B cell (primary cell): Measurements from ENCODE around the gene CFAP77. TPM values are rescaled to one million over a fixed set of nuclear protein-coding genes. Genes with fewer than 3 reads are reported as not detected.
A peak's percentile ranks its signal among the peaks of the same experiment; 100 is the strongest.

Experiments
- ATAC-seq: fragments of 200-7000 bp; cut with Tn5 transposase; one replicate; pipeline ENCODE4 v1.10.0; 2021; ENCODE audit warnings: low read depth, mild to moderate bottlenecking, moderate number of reproducible peaks, moderate library complexity
- CTCF ChIA-PET: fragments of 350-600 bp; sonication (Branson Sonifier 250); formaldehyde crosslinking; loops from one replicate; lab custom pipeline; 2021; ENCODE audit warnings: antibody characterized with exemption, inconsistent platforms; lab: Charles Lee
- POLR2A ChIA-PET: fragments of 350-600 bp; sonication (Branson Sonifier 250); formaldehyde crosslinking; loops from one replicate; lab custom pipeline; 2021; ENCODE audit warnings: antibody characterized with exemption; lab: Charles Lee
- DNase-seq: peaks from one replicate; pipeline ENCODE4 v3.0.0; 2013
- H2AFZ ChIP-seq: 2 replicates; pipeline ENCODE4 v1.6.1; 2012; ENCODE audit warnings: mild to moderate bottlenecking, low read depth, low read length; ENCODE audit not compliant: insufficient read depth, poor library complexity, severe bottlenecking
- H3K27ac ChIP-seq, 2 donors: 1 replicate in 1 of 2; 2 replicates in 1 of 2; pipeline ENCODE4 v1.5.1; 2012 to 2013; ENCODE audit warnings: low read length in 2 of 2, mild to moderate bottlenecking in 2 of 2, moderate library complexity in 1 of 2
- H3K27me3 ChIP-seq, 4 experiments: fragments of 200-600 bp in 1 of 4; sonication (generic) in 1 of 4; replicated peaks in 1 of 4; 1 replicate in 2 of 4; 2 replicates in 2 of 4; pipeline versions ENCODE4 v1.6.1 to v1.7.0; 2013 to 2016; ENCODE audit warnings: low read length in 3 of 4, mild to moderate bottlenecking in 2 of 4, mixed read lengths in 1 of 4, moderate library complexity in 1 of 4; ENCODE audit not compliant: insufficient read depth in 4 of 4, control insufficient read depth in 3 of 4; ENCODE audit errors: control extremely low read depth in 1 of 4
- H3K36me3 ChIP-seq, 2 experiments: replicated peaks in 1 of 2; 1 replicate in 1 of 2; 2 replicates in 1 of 2; pipeline versions ENCODE4 v1.6.1 to v1.7.1; 2013; ENCODE audit warnings: low read length in 1 of 2; ENCODE audit not compliant: insufficient read depth in 2 of 2, control insufficient read depth in 1 of 2; ENCODE audit errors: control extremely low read depth in 1 of 2, extremely low read depth in 1 of 2
- H3K4me1 ChIP-seq, 2 donors: fragments of 200-600 bp in 1 of 2; sonication (generic) in 1 of 2; 1 replicate in 1 of 2; 2 replicates in 1 of 2; pipeline versions ENCODE4 v1.5.1 to v1.6.1; 2013 to 2017; ENCODE audit warnings: low read length in 2 of 2; ENCODE audit not compliant: control insufficient read depth in 2 of 2, insufficient read depth in 2 of 2
- H3K4me2 ChIP-seq: replicated peaks from 2 replicates; pipeline ENCODE3; 2012; ENCODE audit warnings: mild to moderate bottlenecking, low read depth, low read length; ENCODE audit not compliant: poor library complexity, severe bottlenecking
- H3K4me3 ChIP-seq, 5 experiments: fragments of 200-600 bp in 1 of 5; sonication (generic) in 1 of 5; 1 replicate in 3 of 5; 2 replicates in 2 of 5; pipeline versions ENCODE4 v1.5.1 to v1.7.0; 2011 to 2016; ENCODE audit warnings: low read length in 4 of 5, mild to moderate bottlenecking in 4 of 5, low read depth in 2 of 5, control low read depth in 1 of 5, moderate library complexity in 1 of 5; ENCODE audit not compliant: insufficient read depth in 1 of 5; ENCODE audit errors: control extremely low read depth in 1 of 5, extremely low read depth in 1 of 5
- H3K79me2 ChIP-seq: fragments of 200-600 bp; sonication (generic); one replicate; pipeline ENCODE4 v1.6.0; 2016; ENCODE audit warnings: low read length; ENCODE audit not compliant: control insufficient read depth, insufficient read depth
- H3K9ac ChIP-seq: fragments of 200-600 bp; sonication (generic); 2 replicates; pipeline ENCODE4 v1.6.1; 2017; ENCODE audit warnings: mild to moderate bottlenecking, low read length, moderate library complexity
- H3K9me3 ChIP-seq, 3 donors: one replicate each; pipeline versions ENCODE4 v1.6.1 to v1.7.1; 2013; ENCODE audit warnings: low read length in 2 of 3; ENCODE audit not compliant: control insufficient read depth in 2 of 3, insufficient read depth in 1 of 3; ENCODE audit errors: control extremely low read depth in 1 of 3
- H4K20me1 ChIP-seq: 2 replicates; pipeline ENCODE4 v1.6.0; 2012; ENCODE audit warnings: mild to moderate bottlenecking, low read length; ENCODE audit not compliant: insufficient read depth, control insufficient read depth, poor library complexity, severe bottlenecking
- H3K27ac Mint-ChIP-seq: one replicate; pipeline ENCODE4 v1.8.0; 2021; ENCODE audit warnings: mixed read lengths
- H3K27me3 Mint-ChIP-seq: one replicate; pipeline ENCODE4 v1.8.0; 2021; ENCODE audit warnings: mixed read lengths
- H3K4me1 Mint-ChIP-seq: one replicate; pipeline ENCODE4 v1.8.0; 2021; ENCODE audit warnings: mixed read lengths
- H3K4me3 Mint-ChIP-seq: one replicate; pipeline ENCODE4 v1.8.0; 2021; ENCODE audit warnings: mixed read lengths
- H3K9me3 Mint-ChIP-seq: one replicate; pipeline ENCODE4 v1.8.0; 2022; ENCODE audit warnings: mixed read lengths; ENCODE audit not compliant: insufficient read depth
- EZH2 ChIP-seq: IDR thresholded peaks from 2 replicates; pipeline ENCODE4 v1.6.1; 2012; ENCODE audit warnings: borderline replicate concordance, low read depth, mild to moderate bottlenecking, moderate library complexity, low read length; ENCODE audit not compliant: insufficient read depth, poor library complexity, severe bottlenecking
- WGBS: methylation state at CpG from one replicate; pipeline ENCODE4 v1.1.5; 2013; ENCODE audit warnings: missing lambda C conversion rate; ENCODE audit not compliant: insufficient coverage; 5-methylcytosine and 5-hydroxymethylcytosine counted together
- intact Hi-C: fragments of 100-400 bp; cut with micrococcal nuclease; formaldehyde crosslinking; loops from one replicate; pipeline ENCODE4 v1.10.0; 2022
- polyA plus RNA-seq: library from polyadenylated mRNA; depleted of rRNA; stranded (reverse); fragments of >200 nt; gene quantifications from 2 replicates; pipeline ENCODE4 v1.2.3, GENCODE V29; 2012
- total RNA-seq, 2 donors: library from RNA; stranded (reverse); fragments of 120-200 nt in 1 of 2; gene quantifications; 1 replicate in 1 of 2; 2 replicates in 1 of 2; pipeline versions ENCODE4 v1.2.3 to v1.2.4, GENCODE V29; 2013 to 2022
- TF ChIP-seq, protein P1 (sequence below): fragments of 200-600 bp; IDR thresholded peaks from one replicate; pipeline ENCODE4 v1.8.0; 2022; ENCODE audit warnings: antibody characterized with exemption, mild to moderate bottlenecking

The CFAP77 gene
- total and polyA plus RNA-seq, 2 donors (not counting 1 experiment from before 2014, with no cell fraction given): not detected

DNA sequence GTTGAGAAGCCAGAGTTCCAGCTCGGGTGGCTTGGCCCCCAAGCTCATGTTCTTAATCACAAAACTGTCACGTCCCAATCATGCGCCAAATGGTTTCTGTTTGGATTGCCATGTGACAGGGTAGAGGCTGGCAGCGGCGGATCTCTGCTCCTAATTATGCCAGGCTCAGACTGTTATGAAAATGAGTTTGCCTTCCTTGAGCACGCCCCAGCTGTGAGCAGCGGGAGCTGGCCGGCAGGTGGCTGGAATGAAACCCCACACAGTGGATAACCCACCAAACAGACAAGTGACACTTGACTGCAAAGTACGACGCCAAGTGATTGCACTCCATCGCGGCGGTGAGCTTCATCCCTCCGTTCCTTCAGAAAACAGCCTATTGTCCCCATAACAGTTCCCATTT lies 75.4 kb downstream of the CFAP77 start:
- H3K36me3 ChIP-seq: no peaks in the 10 kb centered on the region
- ChIA-PET CTCF (no interaction called here), POLR2A (interaction anchor here (0.7 kb wide), 1 partner anchor 494 kb away, joined by 3 read pairs; no protein-coding TSS in a partner anchor)
- intact Hi-C loops: no loop called here
- Mint-ChIP-seq H3K9me3 (no peaks in the 10 kb centered on the region), H3K27ac (no peak overlapping the region), H3K4me3 (no peak overlapping the region), H3K27me3 (peaks cover 43% of the 10 kb centered on the region), H3K4me1 (peaks cover 2% of the 10 kb centered on the region)
- no peak for ATAC-seq
- no peak overlapping the region for H3K4me3 ChIP-seq
- H3K27ac ChIP-seq: no peak overlapping the region
- TF ChIP-seq, protein P1, sequence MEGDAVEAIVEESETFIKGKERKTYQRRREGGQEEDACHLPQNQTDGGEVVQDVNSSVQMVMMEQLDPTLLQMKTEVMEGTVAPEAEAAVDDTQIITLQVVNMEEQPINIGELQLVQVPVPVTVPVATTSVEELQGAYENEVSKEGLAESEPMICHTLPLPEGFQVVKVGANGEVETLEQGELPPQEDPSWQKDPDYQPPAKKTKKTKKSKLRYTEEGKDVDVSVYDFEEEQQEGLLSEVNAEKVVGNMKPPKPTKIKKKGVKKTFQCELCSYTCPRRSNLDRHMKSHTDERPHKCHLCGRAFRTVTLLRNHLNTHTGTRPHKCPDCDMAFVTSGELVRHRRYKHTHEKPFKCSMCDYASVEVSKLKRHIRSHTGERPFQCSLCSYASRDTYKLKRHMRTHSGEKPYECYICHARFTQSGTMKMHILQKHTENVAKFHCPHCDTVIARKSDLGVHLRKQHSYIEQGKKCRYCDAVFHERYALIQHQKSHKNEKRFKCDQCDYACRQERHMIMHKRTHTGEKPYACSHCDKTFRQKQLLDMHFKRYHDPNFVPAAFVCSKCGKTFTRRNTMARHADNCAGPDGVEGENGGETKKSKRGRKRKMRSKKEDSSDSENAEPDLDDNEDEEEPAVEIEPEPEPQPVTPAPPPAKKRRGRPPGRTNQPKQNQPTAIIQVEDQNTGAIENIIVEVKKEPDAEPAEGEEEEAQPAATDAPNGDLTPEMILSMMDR: no peak
- TF ChIP-seq EZH2: no peak
- H4K20me1 ChIP-seq: no peaks in the 10 kb centered on the region
- peaks cover 0 to 8% (median 0%) of the 10 kb centered on the region in 3 donors for H3K9me3 ChIP-seq
- H3K4me1 ChIP-seq: peaks cover 0 to 6% of the 10 kb centered on the region in 2 donors
- DNase-seq: no peak
- no peaks in the 10 kb centered on the region for H3K79me2 ChIP-seq
- no peak overlapping the region for H3K4me2 ChIP-seq
- no peak overlapping the region for H2AFZ ChIP-seq
- H3K27me3 ChIP-seq: peaks cover 0 to 25% (median 17%) of the 10 kb centered on the region in 4 experiments
- 90% methylated on average over 14 of the region's 14 CpGs for WGBS
- no peak overlapping the region for H3K9ac ChIP-seq

DNA sequence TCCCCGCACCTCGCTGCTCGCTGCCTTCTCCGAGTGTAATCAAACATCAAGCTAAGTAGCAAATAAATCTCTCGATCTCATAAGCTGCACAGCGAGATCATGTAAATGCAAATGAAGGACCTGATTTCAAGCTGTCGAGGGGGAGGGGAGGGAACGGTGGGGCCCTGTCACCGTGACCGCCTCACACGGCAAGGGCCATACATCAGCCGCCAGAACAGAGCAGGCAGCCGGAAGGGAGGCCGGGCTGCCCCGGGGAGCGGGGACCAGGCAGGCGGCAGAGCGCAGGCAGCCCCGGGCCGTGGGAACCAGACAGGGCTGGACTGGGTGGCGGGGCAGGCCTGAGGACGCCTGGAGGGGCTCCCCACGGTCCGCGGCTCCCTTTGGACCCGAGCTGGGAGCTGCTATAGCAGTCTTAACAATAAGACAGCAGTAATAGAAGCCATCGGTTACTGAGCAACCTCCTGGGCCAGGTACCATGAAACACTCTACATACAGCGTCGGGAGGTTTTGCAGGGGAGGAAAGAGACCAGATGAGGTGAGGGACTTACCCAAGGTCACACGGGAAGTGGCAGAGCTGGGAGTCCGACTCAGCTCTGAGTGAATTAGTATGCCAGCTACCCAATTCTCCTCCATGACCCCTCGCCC lies 76.8 kb downstream of the CFAP77 start:
- Histone ChIP-seq H3K4me2 (peak overlapping the region; percentile 30), H3K4me3 (no peak overlapping the region), H3K9me3 (peaks cover 0 to 8% (median 0%) of the 10 kb centered on the region in 3 donors), H3K27me3 (peaks cover 0 to 28% (median 17%) of the 10 kb centered on the region in 4 experiments), H4K20me1 (no peaks in the 10 kb centered on the region), H3K9ac (no peak overlapping the region), H3K4me1 (peaks cover 0 to 6% of the 10 kb centered on the region in 2 donors), H3K36me3 (no peaks in the 10 kb centered on the region), H3K27ac (no peak overlapping the region), H2AFZ (peak overlapping the region; percentile 16), H3K79me2 (no peaks in the 10 kb centered on the region)
- WGBS: 23% methylated on average over 22 of the region's 32 CpGs
- ChIA-PET CTCF (no interaction called here), POLR2A (no interaction called here)
- DNase-seq (no peak), ATAC-seq (no peak)
- Mint-ChIP-seq H3K27me3 (peaks cover 46% of the 10 kb centered on the region), H3K27ac (no peak overlapping the region), H3K4me3 (no peak overlapping the region), H3K9me3 (no peaks in the 10 kb centered on the region), H3K4me1 (peaks cover 2% of the 10 kb centered on the region)
- TF ChIP-seq EZH2: no peak
- TF ChIP-seq, protein P1: no peak
- intact Hi-C loops: no loop called here
